Measurements from ENCODE around the gene ZNF431.
"Not testable (repeated sequence)": the region's sequence is repeated elsewhere in the genome, so short reads cannot be mapped to it uniquely, and the experiment has no call there.

The ZNF431 gene

DNA sequence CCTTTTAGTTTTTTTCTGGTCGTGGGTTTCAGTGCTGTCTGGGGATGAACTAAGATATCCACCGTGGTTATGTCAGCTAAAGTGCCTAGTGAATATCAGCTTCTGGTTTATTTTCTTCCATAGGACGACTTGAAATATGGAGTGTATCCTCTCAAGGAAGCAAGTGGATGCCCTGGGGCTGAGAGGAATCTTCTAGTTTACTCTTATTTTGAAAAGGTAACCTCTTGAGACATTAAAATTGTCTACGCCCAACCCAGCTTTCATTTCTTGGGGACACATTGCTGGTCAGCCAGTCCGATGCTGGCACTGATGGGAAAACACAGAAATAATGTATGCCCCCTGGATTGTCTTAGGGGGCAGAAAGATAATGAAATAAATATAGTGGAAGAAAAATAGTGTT lies 1.6 kb downstream of the ZNF431 start:
- Histone ChIP-seq H3K27ac (peak overlapping the region in 12 of 21 experiments; percentile 21 to 93 (median 84)), H3K4me3 (peak overlapping the region in 1 of 7 experiments; percentile 71)

- Histone ChIP-seq H3K27ac (peak overlapping the region in 7 of 21 experiments; percentile 21 to 86 (median 74)), H3K4me3 (no peak overlapping the region)
Observed at GRCh38 chr19:21143854-21144253, 2.0 kb downstream of the ZNF431 start.

- H3K27ac ChIP-seq, result no peak overlapping the region
Observed at GRCh38 chr19:21147540-21147939, 5.7 kb downstream of the ZNF431 start.

DNA sequence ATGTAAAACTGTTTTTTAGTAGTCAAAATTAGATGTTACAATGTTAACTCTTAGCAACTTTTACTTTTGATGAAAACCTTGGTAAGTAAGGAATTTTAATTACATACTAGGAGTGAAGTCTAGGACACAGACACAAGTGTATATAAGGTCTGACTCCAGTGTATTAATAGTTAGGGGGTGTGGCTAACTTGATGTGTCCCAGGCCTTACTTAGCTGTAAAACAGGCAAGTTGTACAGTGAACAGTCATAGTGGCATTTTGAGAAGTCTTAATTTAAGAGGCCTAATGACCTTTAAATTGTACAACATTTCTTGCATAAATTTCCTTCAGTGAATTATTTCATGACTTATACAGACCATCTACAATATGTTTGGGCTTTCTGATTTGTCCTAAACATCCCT lies 6.8 kb downstream of the ZNF431 start:
- Histone ChIP-seq H3K27ac (no peak overlapping the region), H3K4me3 (no peak overlapping the region)

More at GRCh38 chr19:21147540-21147939, 5.7 kb downstream of the ZNF431 start:
- no peak overlapping the region for H3K4me3 ChIP-seq

- no peak overlapping the region for H3K27ac ChIP-seq
- H3K4me3 ChIP-seq, result no peak overlapping the region
Observed at GRCh38 chr19:21149877-21150276, 8.0 kb downstream of the ZNF431 start.

DNA sequence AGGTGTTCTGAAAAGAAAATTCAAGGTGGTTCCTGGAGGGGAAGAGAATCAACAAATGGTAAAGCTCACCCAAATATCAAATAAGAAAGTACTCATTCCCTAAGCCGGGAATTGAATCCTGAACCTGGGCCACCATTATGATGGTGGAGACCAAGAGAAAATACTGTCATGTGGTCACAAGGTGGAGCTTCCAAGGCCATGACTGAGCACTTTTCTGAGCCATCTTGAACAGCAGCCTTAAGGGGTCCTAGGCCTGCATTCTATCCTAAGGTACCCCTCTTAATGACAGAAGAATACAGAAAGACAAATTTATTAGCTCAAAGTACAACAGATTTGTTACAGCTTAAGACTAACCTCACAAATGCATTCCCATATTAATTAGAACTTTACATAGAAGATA lies 9.6 kb downstream of the ZNF431 start:
- H3K27ac ChIP-seq, result no peak overlapping the region
- H3K4me3 ChIP-seq, result no peak overlapping the region

- H3K27ac ChIP-seq, result no peak overlapping the region
- H3K4me3 ChIP-seq, result no peak overlapping the region
Observed at GRCh38 chr19:21158523-21159135, 16.8 kb downstream of the ZNF431 start.

GRCh38 chr19:21164541-21164940 lies 22.7 kb downstream of the ZNF431 start:
- H3K27ac ChIP-seq, result no peak overlapping the region

DNA sequence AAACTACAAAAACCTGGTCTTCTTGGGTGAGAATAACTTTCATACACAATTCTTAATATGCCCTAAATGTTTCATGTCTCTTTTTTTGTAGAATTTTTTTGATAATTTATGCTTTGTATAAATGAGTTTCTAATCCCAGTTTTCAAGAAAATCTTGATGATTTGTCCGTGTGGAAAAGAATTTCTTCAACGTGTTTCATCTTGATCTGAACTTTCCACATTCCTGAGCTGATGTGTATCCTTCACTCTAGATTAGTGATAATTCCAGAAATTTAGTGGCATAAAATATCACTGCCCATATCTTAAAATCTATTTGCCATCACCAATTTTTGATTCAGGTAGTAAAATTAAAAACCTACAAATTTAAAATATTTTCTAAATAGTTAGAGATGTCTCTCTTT lies 24.6 kb downstream of the ZNF431 start:
- Histone ChIP-seq H3K27ac (no peak overlapping the region), H3K4me3 (no peak overlapping the region)

More at GRCh38 chr19:21164541-21164940, 22.7 kb downstream of the ZNF431 start:
- no peak overlapping the region for H3K4me3 ChIP-seq

- Histone ChIP-seq H3K27ac (no peak overlapping the region), H3K4me3 (no peak overlapping the region)
Observed at GRCh38 chr19:21197590-21198295, 55.9 kb downstream of the ZNF431 start.

- no peak overlapping the region for H3K27ac ChIP-seq
- no peak overlapping the region for H3K4me3 ChIP-seq
Observed at GRCh38 chr19:21202865-21203494, 61.1 kb downstream of the ZNF431 start.

DNA sequence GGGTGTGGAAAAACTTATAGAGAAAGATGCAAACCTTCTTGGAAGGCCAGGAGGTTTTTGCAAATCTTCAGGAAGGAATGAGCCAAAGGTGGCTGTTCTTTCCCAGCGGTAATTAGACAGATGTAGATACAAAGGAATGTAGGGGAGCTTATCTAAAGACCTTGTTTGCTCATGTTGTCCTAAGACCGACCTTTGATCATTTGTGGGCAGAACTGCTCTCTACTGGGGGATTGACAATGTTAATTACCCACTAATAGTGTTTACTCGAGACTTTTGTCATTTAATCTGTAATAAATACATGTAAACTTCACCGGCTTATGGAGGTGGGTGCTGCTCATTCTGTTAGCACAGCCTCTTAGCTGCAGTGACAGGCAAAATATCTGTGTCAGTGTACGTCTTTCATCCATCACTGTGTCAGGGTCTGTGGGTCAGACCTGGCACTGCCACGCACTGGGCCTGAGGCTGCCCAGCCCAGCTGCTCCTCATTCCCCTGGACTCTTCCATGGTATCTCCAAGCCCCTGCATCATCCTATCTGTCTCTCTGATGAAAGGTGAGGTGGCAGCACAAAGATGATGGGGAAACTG lies 68.3 kb downstream of the ZNF431 start:
- Histone ChIP-seq H3K4me3 (no peak overlapping the region), H3K27ac (no peak overlapping the region)

- Histone ChIP-seq H3K4me3 (no peak overlapping the region), H3K27ac (no peak overlapping the region)
Observed at GRCh38 chr19:21221693-21222092, 79.9 kb downstream of the ZNF431 start.

DNA sequence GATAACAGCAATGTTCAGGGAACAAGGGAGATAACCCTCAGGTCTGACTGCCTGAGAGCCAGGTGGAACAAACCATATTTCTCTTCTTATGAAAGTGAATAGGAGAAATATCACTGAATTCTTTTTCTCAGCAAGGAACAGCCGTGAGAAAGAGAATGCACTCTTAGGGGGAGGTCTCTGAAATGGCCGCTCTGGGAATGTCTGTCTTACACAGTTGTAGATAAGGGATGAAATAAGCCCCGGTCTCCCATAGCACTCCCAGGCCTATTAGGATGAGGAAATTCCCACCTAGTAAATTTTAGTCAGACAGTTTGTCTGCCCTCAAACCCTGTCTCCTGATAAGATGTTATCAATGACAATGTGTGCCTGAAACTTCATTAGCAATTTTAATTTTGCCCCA lies 88.1 kb downstream of the ZNF431 start:
- not testable (repeated sequence) for H3K4me3 ChIP-seq, H3K27ac ChIP-seq

GRCh38 chr19:21233691-21234090 lies 91.9 kb downstream of the ZNF431 start:
- Histone ChIP-seq H3K27ac (no peak overlapping the region), H3K4me3 (no peak overlapping the region)

- not testable (repeated sequence) for H3K27ac ChIP-seq, H3K4me3 ChIP-seq
Observed at GRCh38 chr19:21236751-21237150, 94.9 kb downstream of the ZNF431 start.

DNA sequence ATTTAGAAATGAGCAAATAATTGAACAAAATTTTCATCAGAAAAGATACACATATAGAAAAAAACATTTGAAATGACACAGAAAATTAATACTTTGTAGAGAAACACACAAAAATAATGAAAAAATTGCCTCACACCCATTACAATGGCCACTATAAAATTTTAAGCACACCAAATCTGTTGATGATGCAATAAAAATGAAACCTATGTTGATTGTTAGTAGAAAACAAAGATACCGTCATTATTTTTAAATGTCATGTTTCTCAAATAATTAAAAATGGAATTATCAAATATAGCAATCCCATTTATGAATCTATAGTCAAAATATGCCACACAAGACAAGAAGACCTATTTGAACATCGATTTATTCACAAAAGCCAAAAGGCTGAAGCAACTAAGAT lies 96.8 kb downstream of the ZNF431 start:
- Histone ChIP-seq H3K27ac (no peak overlapping the region), H3K4me3 (no peak overlapping the region)

All from skin epidermis (tissue), 12 donors.